CD4-positive, alpha-beta T cell treated with Interleukin-10 for 1 hour (primary cell): ENCODE results near the gene HMX2.

Source experiments
- DNase-seq: peaks from one replicate; pipeline ENCODE4 v3.0.0-alpha.2; 2020

The HMX2 gene

GRCh38 chr10:123139521-123140163, 8.3 kb upstream of the HMX2 start:
- no peak for DNase-seq

GRCh38 chr10:123140164-123140982, 7.6 kb upstream of the HMX2 start:
- DNase-seq: no peak

GRCh38 chr10:123140983-123141390, 6.9 kb upstream of the HMX2 start:
- no peak for DNase-seq

- DNase-seq: no peak
Measured at GRCh38 chr10:123141791-123142700, 5.9 kb upstream of the HMX2 start.

- no peak for DNase-seq
Measured at GRCh38 chr10:123142701-123143161, 5.2 kb upstream of the HMX2 start.

DNA sequence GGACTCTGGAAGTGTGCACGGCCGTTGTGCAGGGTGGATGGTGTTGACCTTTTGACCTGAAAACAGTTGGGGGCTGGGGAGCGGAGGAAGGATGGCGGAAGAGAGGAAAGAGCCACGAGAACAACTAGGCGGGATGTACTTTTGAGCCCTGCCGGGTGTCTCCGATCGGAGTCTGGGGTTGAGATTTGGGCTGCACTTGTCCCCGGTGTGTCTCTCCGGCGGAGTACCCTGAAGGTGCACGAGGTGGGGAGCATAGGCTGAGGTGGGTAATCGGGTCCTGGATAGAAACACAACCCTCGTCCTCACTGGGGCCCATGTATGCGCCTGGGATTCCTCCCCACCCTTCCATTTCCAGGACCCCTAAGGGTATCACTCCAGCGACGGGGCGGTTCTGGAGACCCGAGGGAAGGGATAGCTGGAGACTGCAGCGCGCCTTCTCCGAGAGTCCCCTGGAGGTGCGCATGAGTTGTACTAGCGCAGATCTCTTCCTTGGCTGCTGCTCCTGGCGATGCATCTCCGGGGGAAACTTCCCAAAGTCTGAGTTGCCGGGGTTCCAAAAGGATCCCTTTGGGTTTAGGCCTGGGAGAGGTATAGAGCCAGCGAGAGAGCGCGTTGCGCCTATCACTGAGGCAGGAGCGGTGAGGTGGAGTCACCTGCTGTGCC, 4.6 kb upstream of the HMX2 start:
- no peak for DNase-seq

DNA sequence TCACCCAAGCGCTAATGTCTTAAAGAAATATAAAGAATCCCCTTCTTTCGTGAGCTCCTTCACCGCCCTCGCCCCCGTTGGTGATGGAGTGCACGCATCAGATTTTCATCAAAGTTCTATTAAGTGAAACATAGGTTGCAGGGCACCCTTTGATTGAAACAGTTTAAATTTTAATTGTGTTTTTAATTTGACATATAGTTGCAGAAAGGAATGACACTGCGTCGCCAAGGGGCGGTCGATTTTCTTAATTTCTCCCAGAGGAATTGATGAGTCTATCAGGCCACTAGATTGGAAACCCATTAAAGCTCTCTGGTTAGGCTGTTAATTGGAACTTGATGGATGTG, 4.1 kb upstream of the HMX2 start:
- no peak for DNase-seq

DNA sequence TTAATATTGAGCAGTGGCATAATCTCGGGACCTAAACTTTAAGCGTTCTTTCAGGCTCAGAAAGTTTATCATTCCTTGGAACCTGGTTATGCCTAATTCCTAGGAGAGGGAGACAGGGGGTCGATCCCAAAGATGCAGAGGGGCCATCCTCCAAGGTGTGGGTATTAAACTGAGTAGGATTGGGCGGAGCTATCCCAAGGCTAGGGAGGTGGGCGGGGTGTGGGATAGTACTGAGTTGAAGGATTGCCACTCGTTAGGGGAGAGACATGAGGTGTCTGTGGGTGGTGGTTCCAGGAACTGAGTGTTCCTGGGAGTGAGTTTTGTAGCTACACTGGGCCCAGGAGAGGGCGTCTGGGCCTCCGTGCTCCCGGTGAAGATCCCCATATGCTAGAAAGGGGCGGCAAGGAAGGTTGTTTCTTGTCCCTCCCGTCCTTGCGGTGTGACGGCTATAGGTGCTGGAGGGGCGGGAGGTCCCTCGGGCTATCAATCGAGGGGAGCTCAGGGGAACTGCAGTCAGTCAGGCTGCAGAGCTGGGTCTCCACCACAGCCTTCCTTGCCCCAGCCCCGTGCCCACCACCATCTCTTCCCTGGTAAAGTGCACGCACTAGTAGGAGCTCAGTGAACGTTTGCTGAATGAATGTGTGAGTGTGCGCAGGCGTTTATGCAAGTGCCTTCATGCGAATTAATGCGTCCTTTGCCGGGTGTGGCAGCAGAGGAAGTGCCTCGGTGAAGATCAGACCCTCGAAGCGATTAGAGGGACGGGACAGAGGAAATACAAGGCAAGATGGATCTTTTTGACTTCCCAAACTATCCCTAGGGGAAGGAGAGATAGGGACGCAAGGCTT, 3.0 kb upstream of the HMX2 start:
- DNase-seq: no peak

DNA sequence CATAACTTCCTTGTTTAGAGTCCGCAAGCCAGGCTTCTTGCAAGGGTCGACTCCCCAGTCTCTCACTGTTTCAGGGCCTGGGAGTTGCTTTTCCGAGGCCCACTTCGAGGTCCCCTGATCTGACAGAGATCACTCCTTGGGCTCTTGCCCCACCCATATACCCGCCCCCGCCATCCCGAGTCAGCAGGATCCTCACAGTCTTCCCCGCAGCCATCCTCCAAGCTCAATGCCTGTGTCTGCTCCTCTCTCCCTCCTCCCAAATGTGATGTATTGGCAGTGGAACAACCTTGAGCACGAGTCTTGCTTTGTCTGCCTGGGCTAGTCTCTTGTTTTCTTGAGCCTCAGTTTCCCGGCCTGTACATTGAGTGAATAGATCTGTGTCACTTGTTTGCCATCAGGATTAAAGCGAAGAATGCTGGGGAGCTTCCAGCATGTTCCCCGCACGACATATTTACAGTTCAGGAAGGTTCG, 2.4 kb upstream of the HMX2 start:
- DNase-seq: no peak

DNA sequence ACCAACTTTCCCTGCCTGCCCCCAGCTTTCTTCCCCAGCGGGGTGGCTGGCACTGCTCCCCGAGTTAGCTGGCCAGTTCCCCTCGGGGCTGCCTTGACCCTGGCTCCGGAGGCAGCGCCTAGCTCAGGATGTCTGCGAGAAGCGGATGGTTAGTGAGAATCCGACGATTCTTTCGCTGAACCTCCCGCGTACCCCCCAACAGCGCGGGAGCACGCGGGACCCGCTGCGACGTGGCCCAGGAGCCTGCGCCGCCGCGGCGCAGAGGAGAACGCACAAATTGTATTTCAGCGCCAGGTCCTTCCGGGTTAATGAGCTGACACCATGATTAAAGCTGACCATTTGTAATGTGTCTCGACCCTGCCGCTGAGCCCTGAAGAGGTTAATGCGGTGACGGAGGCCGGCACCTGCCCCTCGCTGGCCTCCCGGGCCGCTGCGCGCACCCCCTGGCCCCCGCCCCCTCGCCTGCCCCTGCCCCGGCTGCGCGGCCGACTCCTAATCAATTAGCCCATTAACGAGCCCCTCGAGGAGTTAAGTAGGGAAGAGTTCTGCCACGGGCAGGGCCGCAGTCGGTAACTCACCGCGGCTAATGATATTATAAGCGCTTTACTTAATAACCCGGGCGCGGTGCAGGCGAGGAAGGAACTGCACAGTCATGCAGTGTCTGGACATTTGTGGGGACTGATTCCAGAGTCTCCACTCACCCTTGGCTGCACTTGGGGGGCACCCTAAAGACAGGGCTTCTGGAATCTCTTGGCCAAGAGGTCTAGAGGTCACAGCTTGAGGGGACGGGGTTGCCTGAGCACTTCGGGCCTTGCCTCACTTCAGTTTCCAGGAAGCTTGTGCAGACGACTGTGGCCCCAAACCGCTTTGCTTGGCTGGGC, 1.7 kb upstream of the HMX2 start:
- no peak for DNase-seq

GRCh38 chr10:123146894-123147634, 872 bp upstream of the HMX2 start:
- DNase-seq: no peak

DNA sequence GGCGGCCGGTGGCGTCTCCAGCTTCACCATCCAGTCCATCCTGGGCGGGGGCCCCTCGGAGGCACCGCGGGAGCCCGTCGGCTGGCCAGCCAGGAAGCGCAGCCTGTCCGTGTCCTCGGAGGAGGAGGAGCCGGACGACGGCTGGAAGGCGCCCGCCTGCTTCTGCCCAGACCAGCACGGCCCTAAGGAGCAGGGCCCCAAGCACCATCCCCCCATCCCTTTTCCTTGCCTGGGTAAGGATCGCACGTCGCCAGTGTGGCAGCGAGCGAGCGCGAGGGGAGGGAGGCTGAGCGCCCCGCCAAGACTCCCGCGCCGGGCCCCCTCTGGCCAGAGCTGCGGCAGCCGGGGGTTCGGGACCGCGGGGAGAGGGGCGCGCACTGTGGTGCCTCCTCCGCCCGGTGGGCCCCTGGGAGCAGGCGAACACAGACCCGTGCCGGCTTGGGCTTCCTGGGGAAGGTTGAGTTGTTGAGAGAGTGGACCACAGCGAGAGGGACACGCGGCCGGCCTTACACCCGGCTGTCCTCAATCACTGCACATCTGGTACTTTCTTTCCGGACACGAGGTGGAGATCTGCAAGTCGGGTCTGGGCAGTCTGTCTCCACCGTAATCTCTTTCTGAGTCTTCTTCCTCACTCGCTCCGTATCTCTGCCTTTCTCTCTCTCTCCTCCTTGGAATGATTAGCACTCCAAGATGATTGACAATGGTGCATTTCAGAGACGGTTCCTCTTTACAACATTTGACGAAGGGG, 652 bp downstream of the HMX2 start:
- DNase-seq: no peak

GRCh38 chr10:123149162-123149567, 1.2 kb downstream of the HMX2 start:
- no peak for DNase-seq

DNA sequence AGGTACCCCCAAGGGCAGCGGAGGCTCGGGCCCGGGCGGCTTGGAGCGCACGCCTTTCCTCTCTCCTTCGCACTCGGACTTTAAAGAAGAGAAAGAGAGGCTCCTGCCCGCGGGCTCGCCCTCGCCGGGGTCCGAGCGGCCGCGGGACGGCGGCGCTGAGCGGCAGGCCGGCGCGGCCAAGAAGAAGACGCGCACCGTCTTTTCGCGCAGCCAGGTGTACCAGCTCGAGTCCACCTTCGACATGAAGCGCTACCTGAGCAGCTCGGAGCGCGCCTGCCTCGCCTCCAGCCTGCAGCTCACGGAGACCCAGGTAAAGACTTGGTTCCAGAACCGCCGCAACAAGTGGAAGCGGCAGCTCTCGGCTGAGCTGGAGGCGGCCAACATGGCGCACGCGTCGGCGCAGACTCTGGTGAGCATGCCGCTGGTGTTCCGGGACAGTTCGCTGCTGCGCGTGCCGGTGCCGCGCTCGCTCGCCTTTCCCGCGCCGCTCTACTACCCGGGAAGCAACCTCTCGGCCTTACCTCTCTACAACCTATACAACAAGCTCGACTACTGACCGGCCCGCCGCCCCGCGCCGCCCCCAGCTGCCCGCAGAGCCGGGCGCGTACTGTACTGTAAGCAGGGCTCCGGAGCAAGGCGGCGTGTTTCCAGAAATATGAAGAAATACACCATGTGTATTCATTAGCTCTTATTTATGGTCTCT, 1.8 kb downstream of the HMX2 start:
- DNase-seq: peak; percentile 43

GRCh38 chr10:123150271-123150985, 2.5 kb downstream of the HMX2 start:
- DNase-seq: no peak

GRCh38 chr10:123150986-123151736, 3.2 kb downstream of the HMX2 start:
- DNase-seq: no peak

DNA sequence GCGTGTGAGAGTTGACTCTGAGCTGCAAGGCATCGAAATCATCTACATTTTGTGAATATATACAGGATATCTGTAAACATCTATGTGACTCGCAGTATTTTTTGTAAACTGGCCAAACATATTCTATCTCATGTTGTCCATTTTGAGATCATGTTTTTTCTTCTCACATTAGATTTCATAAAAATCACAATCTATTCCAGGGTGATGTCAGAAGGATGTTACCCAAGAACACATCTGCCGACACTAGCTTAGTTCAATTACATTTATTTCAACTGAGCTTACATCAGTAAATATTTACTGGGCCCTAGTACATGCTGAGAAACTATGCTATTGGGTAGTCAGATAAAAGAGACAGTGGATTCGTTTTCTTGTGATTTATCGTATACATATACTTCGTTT, 3.8 kb downstream of the HMX2 start:
- DNase-seq: no peak
